ENCODE measurements around the gene FILIP1L.

DNA sequence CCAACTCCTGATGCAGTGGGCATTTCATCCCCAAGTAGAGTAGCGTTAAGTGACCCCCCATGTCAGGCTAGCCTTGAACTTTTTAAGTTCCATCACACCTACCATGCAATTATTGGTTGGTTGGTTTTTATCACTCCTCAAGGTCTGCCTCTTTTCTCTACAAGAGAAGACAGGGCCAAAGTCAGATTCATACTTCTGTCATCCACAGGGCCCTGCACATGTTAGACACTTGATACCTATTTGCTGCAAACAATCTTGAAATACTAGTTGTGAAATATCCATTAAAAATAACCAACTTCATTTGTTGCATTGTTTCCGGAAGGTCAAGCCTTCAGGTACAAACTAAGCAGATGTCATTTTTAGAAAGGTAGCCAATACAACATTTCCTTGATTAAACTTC, 295.5 kb downstream of the FILIP1L start:
- TF ChIP-seq, protein P1, sequence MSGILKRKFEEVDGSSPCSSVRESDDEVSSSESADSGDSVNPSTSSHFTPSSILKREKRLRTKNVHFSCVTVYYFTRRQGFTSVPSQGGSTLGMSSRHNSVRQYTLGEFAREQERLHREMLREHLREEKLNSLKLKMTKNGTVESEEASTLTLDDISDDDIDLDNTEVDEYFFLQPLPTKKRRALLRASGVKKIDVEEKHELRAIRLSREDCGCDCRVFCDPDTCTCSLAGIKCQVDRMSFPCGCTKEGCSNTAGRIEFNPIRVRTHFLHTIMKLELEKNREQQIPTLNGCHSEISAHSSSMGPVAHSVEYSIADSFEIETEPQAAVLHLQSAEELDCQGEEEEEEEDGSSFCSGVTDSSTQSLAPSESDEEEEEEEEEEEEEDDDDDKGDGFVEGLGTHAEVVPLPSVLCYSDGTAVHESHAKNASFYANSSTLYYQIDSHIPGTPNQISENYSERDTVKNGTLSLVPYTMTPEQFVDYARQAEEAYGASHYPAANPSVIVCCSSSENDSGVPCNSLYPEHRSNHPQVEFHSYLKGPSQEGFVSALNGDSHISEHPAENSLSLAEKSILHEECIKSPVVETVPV (CRISPR knock-in tag; IDR thresholded peaks at IDR 0.05) = no peak
- TF ChIP-seq SNAI2 (CRISPR knock-in tag; IDR thresholded peaks at IDR 0.05) (no peak), TOX (CRISPR knock-in tag; IDR thresholded peaks at IDR 0.05; ENCODE audit: borderline replicate concordance) (no peak), ARNTL (CRISPR knock-in tag; IDR thresholded peaks at IDR 0.05; ENCODE audit: borderline replicate concordance, low read depth) (no peak)
- TF ChIP-seq, protein P2, sequence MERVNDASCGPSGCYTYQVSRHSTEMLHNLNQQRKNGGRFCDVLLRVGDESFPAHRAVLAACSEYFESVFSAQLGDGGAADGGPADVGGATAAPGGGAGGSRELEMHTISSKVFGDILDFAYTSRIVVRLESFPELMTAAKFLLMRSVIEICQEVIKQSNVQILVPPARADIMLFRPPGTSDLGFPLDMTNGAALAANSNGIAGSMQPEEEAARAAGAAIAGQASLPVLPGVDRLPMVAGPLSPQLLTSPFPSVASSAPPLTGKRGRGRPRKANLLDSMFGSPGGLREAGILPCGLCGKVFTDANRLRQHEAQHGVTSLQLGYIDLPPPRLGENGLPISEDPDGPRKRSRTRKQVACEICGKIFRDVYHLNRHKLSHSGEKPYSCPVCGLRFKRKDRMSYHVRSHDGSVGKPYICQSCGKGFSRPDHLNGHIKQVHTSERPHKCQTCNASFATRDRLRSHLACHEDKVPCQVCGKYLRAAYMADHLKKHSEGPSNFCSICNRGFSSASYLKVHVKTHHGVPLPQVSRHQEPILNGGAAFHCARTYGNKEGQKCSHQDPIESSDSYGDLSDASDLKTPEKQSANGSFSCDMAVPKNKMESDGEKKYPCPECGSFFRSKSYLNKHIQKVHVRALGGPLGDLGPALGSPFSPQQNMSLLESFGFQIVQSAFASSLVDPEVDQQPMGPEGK (CRISPR knock-in tag; IDR thresholded peaks at IDR 0.05; ENCODE audit: borderline replicate concordance) = no peak
- TF ChIP-seq, protein P3, sequence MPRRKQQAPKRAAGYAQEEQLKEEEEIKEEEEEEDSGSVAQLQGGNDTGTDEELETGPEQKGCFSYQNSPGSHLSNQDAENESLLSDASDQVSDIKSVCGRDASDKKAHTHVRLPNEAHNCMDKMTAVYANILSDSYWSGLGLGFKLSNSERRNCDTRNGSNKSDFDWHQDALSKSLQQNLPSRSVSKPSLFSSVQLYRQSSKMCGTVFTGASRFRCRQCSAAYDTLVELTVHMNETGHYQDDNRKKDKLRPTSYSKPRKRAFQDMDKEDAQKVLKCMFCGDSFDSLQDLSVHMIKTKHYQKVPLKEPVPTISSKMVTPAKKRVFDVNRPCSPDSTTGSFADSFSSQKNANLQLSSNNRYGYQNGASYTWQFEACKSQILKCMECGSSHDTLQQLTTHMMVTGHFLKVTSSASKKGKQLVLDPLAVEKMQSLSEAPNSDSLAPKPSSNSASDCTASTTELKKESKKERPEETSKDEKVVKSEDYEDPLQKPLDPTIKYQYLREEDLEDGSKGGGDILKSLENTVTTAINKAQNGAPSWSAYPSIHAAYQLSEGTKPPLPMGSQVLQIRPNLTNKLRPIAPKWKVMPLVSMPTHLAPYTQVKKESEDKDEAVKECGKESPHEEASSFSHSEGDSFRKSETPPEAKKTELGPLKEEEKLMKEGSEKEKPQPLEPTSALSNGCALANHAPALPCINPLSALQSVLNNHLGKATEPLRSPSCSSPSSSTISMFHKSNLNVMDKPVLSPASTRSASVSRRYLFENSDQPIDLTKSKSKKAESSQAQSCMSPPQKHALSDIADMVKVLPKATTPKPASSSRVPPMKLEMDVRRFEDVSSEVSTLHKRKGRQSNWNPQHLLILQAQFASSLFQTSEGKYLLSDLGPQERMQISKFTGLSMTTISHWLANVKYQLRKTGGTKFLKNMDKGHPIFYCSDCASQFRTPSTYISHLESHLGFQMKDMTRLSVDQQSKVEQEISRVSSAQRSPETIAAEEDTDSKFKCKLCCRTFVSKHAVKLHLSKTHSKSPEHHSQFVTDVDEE (CRISPR knock-in tag; IDR thresholded peaks at IDR 0.05) = no peak
